ENCODE results near the gene DUSP6. TPM values are rescaled to one million over a fixed set of nuclear protein-coding genes. Genes with fewer than 3 reads are reported as not detected.

DUSP6 gene
- total RNA-seq, 2 donors from 2014 or later, result 25.7 to 54.1 TPM

- Histone ChIP-seq H3K27me3 (no peaks in the 10 kb centered on the region), H3K27ac (no peak overlapping the region), H3K9me3 (no peaks in the 10 kb centered on the region), H3K4me3 (no peak overlapping the region), H3K4me1 (peaks cover 0 to 3% of the 10 kb centered on the region in 2 donors), H3K36me3 (no peaks in the 10 kb centered on the region)
- no peak for TF ChIP-seq CTCF (IDR thresholded peaks at IDR 0.05)
- DNase-seq (ENCODE audit: low spot score), result no peak
Measured at GRCh38 chr12:89319606-89320005, 32.7 kb downstream of the DUSP6 start.

- no peak for TF ChIP-seq CTCF (IDR thresholded peaks at IDR 0.05)
- Histone ChIP-seq H3K9me3 (no peaks in the 10 kb centered on the region), H3K4me3 (no peak overlapping the region), H3K27me3 (no peaks in the 10 kb centered on the region), H3K4me1 (peaks cover 0 to 3% of the 10 kb centered on the region in 2 donors), H3K27ac (no peak overlapping the region), H3K36me3 (no peaks in the 10 kb centered on the region)
- DNase-seq (ENCODE audit: low spot score), result no peak
Measured at GRCh38 chr12:89319122-89319521, 33.2 kb downstream of the DUSP6 start.

GRCh38 chr12:89316705-89317139, 35.6 kb downstream of the DUSP6 start:
- DNase-seq (ENCODE audit: low spot score), result no peak
- Histone ChIP-seq H3K27ac (no peak overlapping the region), H3K36me3 (no peaks in the 10 kb centered on the region), H3K4me3 (no peak overlapping the region), H3K4me1 (peaks cover 0 to 3% of the 10 kb centered on the region in 2 donors), H3K9me3 (no peaks in the 10 kb centered on the region), H3K27me3 (no peaks in the 10 kb centered on the region)
- TF ChIP-seq CTCF (IDR thresholded peaks at IDR 0.05), result no peak

GRCh38 chr12:89314060-89314761, 38.1 kb downstream of the DUSP6 start:
- no peak overlapping the region for H3K4me3 ChIP-seq
- TF ChIP-seq CTCF (IDR thresholded peaks at IDR 0.05), result no peak
- no peak for DNase-seq (ENCODE audit: low spot score)

GRCh38 chr12:89311703-89312293, 40.5 kb downstream of the DUSP6 start:
- Histone ChIP-seq H3K4me1 (no peaks in the 10 kb centered on the region), H3K36me3 (no peaks in the 10 kb centered on the region), H3K27me3 (no peaks in the 10 kb centered on the region), H3K4me3 (no peak overlapping the region), H3K9me3 (no peaks in the 10 kb centered on the region), H3K27ac (no peak overlapping the region)
- DNase-seq (ENCODE audit: low spot score), result no peak
- no peak for TF ChIP-seq CTCF (IDR thresholded peaks at IDR 0.05)

More at GRCh38 chr12:89314060-89314761, 38.1 kb downstream of the DUSP6 start:
- Histone ChIP-seq H3K27ac (no peak overlapping the region), H3K9me3 (no peaks in the 10 kb centered on the region), H3K36me3 (no peaks in the 10 kb centered on the region), H3K4me1 (peaks cover 0 to 3% of the 10 kb centered on the region in 2 donors), H3K27me3 (no peaks in the 10 kb centered on the region)

Measured in right atrium auricular region (tissue), 2 donors.